HEK293T (cell line): ENCODE results near the gene PIWIL1.

ENCODE experiments used
- CTCF ChIA-PET: fragments of 350-600 bp; formaldehyde crosslinking; extraction: SDS; loops from one replicate; lab custom pipeline; 2021; ENCODE audit warnings: antibody characterized with exemption, inconsistent platforms; lab: Yijun Ruan, JAX
- POLR2A ChIA-PET: fragments of 350-600 bp; formaldehyde crosslinking; extraction: SDS; loops from one replicate; lab custom pipeline; 2020; ENCODE audit warnings: antibody characterized with exemption, inconsistent platforms; lab: Yijun Ruan, JAX
- DNase-seq: peaks from one replicate; pipeline ENCODE4 v3.0.0; 2012; ENCODE audit warnings: mixed read lengths; ENCODE audit errors: extremely low spot score
- ARNT ChIP-seq: fragments of 450-650 bp; IDR thresholded peaks from 2 replicates; pipeline ENCODE4 v1.6.1; 2017; ENCODE audit warnings: mild to moderate bottlenecking
- BHLHE40 ChIP-seq: fragments of 450-650 bp; IDR thresholded peaks from 2 replicates; pipeline ENCODE4 v1.6.1; 2016; ENCODE audit warnings: mild to moderate bottlenecking, moderate library complexity, borderline replicate concordance
- CTBP1 ChIP-seq: fragments of 450-650 bp; IDR thresholded peaks from 2 replicates; pipeline ENCODE4 v1.6.1; 2016; ENCODE audit warnings: borderline replicate concordance
- ELF4 ChIP-seq: fragments of 450-650 bp; IDR thresholded peaks from 2 replicates; pipeline ENCODE4 v1.6.1; 2017; ENCODE audit warnings: antibody characterized with exemption
- FOXA1 ChIP-seq: fragments of 450-650 bp; IDR thresholded peaks from 2 replicates; pipeline ENCODE4 v1.6.1; 2016; ENCODE audit warnings: mild to moderate bottlenecking
- FOXK2 ChIP-seq: fragments of 450-650 bp; IDR thresholded peaks from 2 replicates; pipeline ENCODE4 v1.6.1; 2016; ENCODE audit warnings: mild to moderate bottlenecking
- FOXM1 ChIP-seq: fragments of 450-650 bp; IDR thresholded peaks from 2 replicates; pipeline ENCODE4 v1.6.1; 2017; ENCODE audit warnings: mild to moderate bottlenecking, borderline replicate concordance
- HDGF ChIP-seq: fragments of 450-650 bp; IDR thresholded peaks from 2 replicates; pipeline ENCODE4 v1.6.1; 2017; ENCODE audit warnings: antibody characterized with exemption, borderline replicate concordance
- L3MBTL2 ChIP-seq: fragments of 450-650 bp; conservative IDR thresholded peaks from 2 replicates; pipeline ENCODE4 v1.6.1; 2016; ENCODE audit warnings: mild to moderate bottlenecking
- LEF1 ChIP-seq: fragments of 450-650 bp; IDR thresholded peaks from 2 replicates; pipeline ENCODE4 v1.6.1; 2017; ENCODE audit warnings: mild to moderate bottlenecking, borderline replicate concordance
- NFRKB ChIP-seq: fragments of 450-650 bp; IDR thresholded peaks from 2 replicates; pipeline ENCODE4 v1.6.1; 2016; ENCODE audit warnings: mild to moderate bottlenecking, moderate library complexity
- PKNOX1 ChIP-seq: fragments of 450-650 bp; IDR thresholded peaks from 2 replicates; pipeline ENCODE4 v1.6.1; 2016
- SP1 ChIP-seq: fragments of 450-650 bp; IDR thresholded peaks from 2 replicates; pipeline ENCODE4 v1.6.1; 2017
- SUZ12 ChIP-seq: fragments of 450-650 bp; IDR thresholded peaks from 2 replicates; pipeline ENCODE4 v1.6.1; 2016; ENCODE audit warnings: mild to moderate bottlenecking
- TARDBP ChIP-seq: fragments of 450-650 bp; IDR thresholded peaks from 2 replicates; pipeline ENCODE4 v1.6.1; 2016
- ZNF384 ChIP-seq: fragments of 450-650 bp; IDR thresholded peaks from 2 replicates; pipeline ENCODE4 v1.6.1; 2016

PIWIL1 gene

GRCh38 chr12:130412384-130412783 lies 74.7 kb downstream of the PIWIL1 start:
- ChIA-PET POLR2A (no interaction called here), CTCF (no interaction called here)
- no peak for TF ChIP-seq SP1
- no peak for DNase-seq

- no peak for DNase-seq
- POLR2A ChIA-PET, result no interaction called here
- CTCF ChIA-PET, result no interaction called here
- no peak for TF ChIP-seq SP1
- no peak for TF ChIP-seq TARDBP
- TF ChIP-seq BHLHE40, result no peak
- TF ChIP-seq ARNT, result no peak
- TF ChIP-seq HDGF, result no peak
- no peak for TF ChIP-seq ELF4
- TF ChIP-seq CTBP1, result no peak
- no peak for TF ChIP-seq FOXK2
- TF ChIP-seq FOXM1, result no peak
- TF ChIP-seq ZNF384, result no peak
Measured at GRCh38 chr12:130413909-130414308, 76.2 kb downstream of the PIWIL1 start.

GRCh38 chr12:130414381-130414780 lies 76.7 kb downstream of the PIWIL1 start:
- ChIA-PET CTCF (no interaction called here), POLR2A (no interaction called here)
- DNase-seq, result no peak
- TF ChIP-seq SP1 (no peak), BHLHE40 (no peak), L3MBTL2 (no peak), FOXK2 (no peak), CTBP1 (no peak), PKNOX1 (no peak), FOXM1 (no peak), TARDBP (no peak), ZNF384 (no peak), ELF4 (no peak), NFRKB (no peak), HDGF (no peak), LEF1 (no peak), ARNT (no peak), FOXA1 (no peak), SUZ12 (no peak)

GRCh38 chr12:130418251-130418650 lies 80.6 kb downstream of the PIWIL1 start:
- ChIA-PET CTCF (no interaction called here), POLR2A (no interaction called here)
- no peak for DNase-seq
- TF ChIP-seq LEF1 (no peak), FOXK2 (no peak), BHLHE40 (no peak), ARNT (no peak), CTBP1 (no peak), FOXM1 (no peak), SUZ12 (no peak), L3MBTL2 (no peak), FOXA1 (no peak), PKNOX1 (no peak), ELF4 (no peak), ZNF384 (no peak), HDGF (no peak), TARDBP (no peak), SP1 (no peak), NFRKB (no peak)

- no peak for DNase-seq
- ChIA-PET CTCF (no interaction called here), POLR2A (no interaction called here)
- TF ChIP-seq NFRKB (no peak), ARNT (no peak), FOXM1 (no peak), PKNOX1 (no peak), L3MBTL2 (no peak), ZNF384 (no peak), FOXK2 (no peak), SP1 (no peak), TARDBP (no peak), SUZ12 (no peak), FOXA1 (no peak), LEF1 (no peak), CTBP1 (no peak)
Measured at GRCh38 chr12:130419116-130419515, 81.4 kb downstream of the PIWIL1 start.

GRCh38 chr12:130420071-130420470 lies 82.4 kb downstream of the PIWIL1 start:
- TF ChIP-seq HDGF (no peak), CTBP1 (no peak), TARDBP (no peak), SUZ12 (no peak), PKNOX1 (no peak), BHLHE40 (no peak)
- no peak for DNase-seq
- ChIA-PET CTCF (no interaction called here), POLR2A (no interaction called here)
